ENCODE results near the gene ZSCAN16. TPM values are rescaled to one million over a fixed set of nuclear protein-coding genes. Genes with fewer than 3 reads are reported as not detected.
A peak's percentile ranks its signal among the peaks of the same experiment; 100 is the strongest.

ZSCAN16 gene
- total and polyA plus RNA-seq, 9 of the 15 experiments (the other 6 are each of a cell fraction or from before 2014, with no cell fraction given): 0.08 TPM; not detected in 8

GRCh38 chr6:28080631-28081485, 43.6 kb upstream of the ZSCAN16 start (continued):
- TF ChIP-seq ZNF318 (IDR thresholded peaks at IDR 0.05; ENCODE audit: borderline replicate concordance in 1 of 2, low read depth in 1 of 2) (0 out of 4 replicates have a peak, but pooled peaks of 1 of the 2 experiments have one; percentile 42), LARP7 (IDR thresholded peaks at IDR 0.05) (no peak; the same call in 1 of the 2 replicates), MTF1 (CRISPR knock-in tag; IDR thresholded peaks at IDR 0.05; ENCODE audit: borderline replicate concordance) (peak; percentile 29; the same call in 1 of the 2 replicates), SP1 (CRISPR knock-in tag; IDR thresholded peaks at IDR 0.05) (peak; percentile 84), ZNF586 (CRISPR knock-in tag; conservative IDR thresholded peaks at IDR 0.05) (no peak), ZNF311 (CRISPR knock-in tag; IDR thresholded peaks at IDR 0.05) (peak; percentile 32; the same call in 1 of the 2 replicates), HMBOX1 (IDR thresholded peaks at IDR 0.05) (no peak), ZNF282 (CRISPR knock-in tag; IDR thresholded peaks at IDR 0.05) (no peak), ZKSCAN8 (CRISPR knock-in tag; IDR thresholded peaks at IDR 0.05) (no peak), GATAD2A (IDR thresholded peaks at IDR 0.05) (no peak), ETS2 (tag; IDR thresholded peaks at IDR 0.05; ENCODE audit: borderline replicate concordance, poor library complexity, severe bottlenecking) (no peak), ASH1L (IDR thresholded peaks at IDR 0.05; ENCODE audit: borderline replicate concordance, low read depth, partially characterized antibody) (peak; percentile 68), TBL1XR1 (IDR thresholded peaks at IDR 0.05; ENCODE audit: low read length in 2 of 2) (peak in 1 of 2 experiments; percentile 44; a peak in 2 of 4 replicates), ZBTB8A (IDR thresholded peaks at IDR 0.05; ENCODE audit: partially characterized antibody) (no peak), CLOCK (CRISPR knock-in tag; IDR thresholded peaks at IDR 0.05; ENCODE audit: borderline replicate concordance) (no peak)
